PFSK-1 (cell line): ENCODE measurements around the gene ACOT6. TPM values are rescaled to one million over a fixed set of nuclear protein-coding genes. Genes with fewer than 3 reads are reported as not detected.
"Not testable (repeated sequence)": the region's sequence is repeated elsewhere in the genome, so short reads cannot be mapped to it uniquely, and the experiment has no call there.

Source experiments
- FOXP2 ChIP-seq: optimal IDR thresholded peaks from 2 replicates; pipeline ENCODE3; 2011; ENCODE audit warnings: borderline replicate concordance, control low read depth, inconsistent platforms; ENCODE audit not compliant: insufficient read depth; ENCODE audit errors: extremely low read length, extremely low read depth
- POLR2AphosphoS5 ChIP-seq: IDR thresholded peaks from 2 replicates; pipeline ENCODE4 v1.6.1; 2012; ENCODE audit warnings: low read depth, mild to moderate bottlenecking, control low read depth, low read length, moderate library complexity
- REST ChIP-seq, 2 experiments: IDR thresholded peaks; 2 replicates each; pipeline versions ENCODE4 v1.6.1 to v1.8.0; 2011 to 2012; ENCODE audit warnings: low read depth in 2 of 2, low read length in 2 of 2, control low read depth in 1 of 2, inconsistent platforms in 1 of 2, mild to moderate bottlenecking in 1 of 2, moderate library complexity in 1 of 2; ENCODE audit not compliant: insufficient read depth in 1 of 2
- SIN3A ChIP-seq: IDR thresholded peaks from 2 replicates; pipeline ENCODE4 v1.6.1; 2012; ENCODE audit warnings: mild to moderate bottlenecking, low read length, moderate library complexity, borderline replicate concordance; ENCODE audit not compliant: insufficient read depth
- TAF1 ChIP-seq: IDR thresholded peaks from 2 replicates; pipeline ENCODE4 v1.6.1; 2012; ENCODE audit warnings: low read length, control low read depth, borderline replicate concordance; ENCODE audit not compliant: insufficient read depth
- polyA plus RNA-seq: library from polyadenylated mRNA; unstranded; fragments of >200 nt; gene quantifications from one replicate; pipeline ENCODE4 v1.2.1, GENCODE V29; 2012; ENCODE audit warnings: low read depth, missing spikeins; ENCODE audit not compliant: insufficient read length

ACOT6 gene
- polyA plus RNA-seq: not detected

DNA sequence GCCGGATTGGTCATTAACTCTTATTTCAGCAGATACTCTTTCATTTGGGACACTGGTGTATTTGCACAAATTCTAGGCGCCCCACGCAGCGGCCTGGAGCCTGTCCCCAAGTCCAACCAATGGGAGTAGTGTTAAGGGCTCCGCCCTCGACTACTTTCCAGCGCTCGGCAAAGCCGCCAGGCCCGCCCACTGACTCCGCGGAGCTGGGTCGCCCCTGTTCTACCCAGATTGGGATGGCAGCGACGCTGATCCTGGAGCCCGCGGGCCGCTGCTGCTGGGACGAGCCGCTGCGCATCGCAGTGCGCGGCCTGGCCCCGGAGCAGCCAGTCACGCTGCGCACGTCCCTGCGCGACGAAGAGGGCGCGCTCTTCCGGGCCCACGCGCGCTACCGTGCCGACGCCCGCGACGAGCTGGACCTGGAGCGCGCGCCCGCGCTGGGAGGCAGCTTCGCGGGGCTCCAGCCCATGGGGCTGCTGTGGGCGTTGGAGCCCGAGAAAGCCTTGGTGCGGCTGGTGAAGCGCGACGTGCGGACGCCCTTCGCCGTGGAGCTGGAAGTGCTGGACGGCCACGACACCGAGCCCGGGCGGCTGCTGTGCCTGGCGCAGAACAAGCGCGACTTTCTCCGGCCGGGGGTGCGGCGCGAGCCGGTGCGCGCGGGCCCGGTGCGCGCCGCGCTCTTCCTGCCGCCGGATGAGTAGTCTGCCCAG is at the start of gene ACOT6:
Gene ACOT6, plus strand, starts transcription at position 179 of the 707 bp plus-strand sequence. Its CDS starts 55 bp downstream, at position 234.
- TF ChIP-seq SIN3A: no peak
- TF ChIP-seq POLR2AphosphoS5: no peak
- TF ChIP-seq TAF1: no peak
- TF ChIP-seq REST (IDR thresholded peaks at IDR 0.05; ENCODE audit: insufficient read depth in 1 of 2, low read depth in 2 of 2, low read length in 2 of 2): no peak
- TF ChIP-seq FOXP2: no peak

DNA sequence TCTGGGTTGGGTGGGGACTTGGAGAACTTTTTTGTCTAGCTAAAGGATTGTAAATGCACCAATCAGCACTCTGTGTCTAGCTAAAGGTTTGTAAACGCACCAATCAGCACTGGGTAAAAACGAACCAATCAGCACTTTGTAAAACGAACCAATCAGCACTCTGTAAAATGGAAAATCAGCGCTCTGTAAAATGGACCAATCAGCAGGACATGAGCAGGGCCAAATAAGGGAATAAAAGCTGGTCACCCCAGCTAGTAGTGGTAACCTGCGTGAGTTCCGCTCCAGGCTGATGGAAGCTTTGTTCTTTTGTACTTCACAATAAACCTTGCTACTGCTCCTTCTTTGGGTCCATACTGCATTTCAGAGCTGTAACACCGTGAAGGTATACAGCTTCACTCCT is 45.0 kb upstream of the ACOT6 start:
- TF ChIP-seq TAF1 (no peak), REST (IDR thresholded peaks at IDR 0.05; ENCODE audit: insufficient read depth in 1 of 2, low read depth in 2 of 2, low read length in 2 of 2) (no peak), FOXP2 (no peak), SIN3A (no peak), POLR2AphosphoS5 (no peak)

- no peak for TF ChIP-seq POLR2AphosphoS5
- TF ChIP-seq FOXP2: no peak
- no peak for TF ChIP-seq SIN3A
- no peak for TF ChIP-seq TAF1
- TF ChIP-seq REST (IDR thresholded peaks at IDR 0.05; ENCODE audit: insufficient read depth in 1 of 2, low read depth in 2 of 2, low read length in 2 of 2): no peak
Observed at GRCh38 chr14:73567951-73568885, 44.1 kb upstream of the ACOT6 start.

- not testable (repeated sequence) for TF ChIP-seq REST (IDR thresholded peaks at IDR 0.05; ENCODE audit: insufficient read depth in 1 of 2, low read depth in 2 of 2, low read length in 2 of 2); POLR2AphosphoS5; FOXP2
Observed at GRCh38 chr14:73569185-73569958, 42.9 kb upstream of the ACOT6 start, which contains the start of gene ACOT2. TSS of gene ACOT2 (plus strand) at chr14:73569213. CDS start at chr14:73569241, 28 bp downstream.
